SK-N-SH (cell line): ENCODE measurements around the gene AAGAB. TPM values are rescaled to one million over a fixed set of nuclear protein-coding genes. Genes with fewer than 3 reads are reported as not detected.

ENCODE experiments used
- CTCF ChIA-PET: fragments of 300-600, 350-600 bp; formaldehyde crosslinking; extraction: SDS; loops from one replicate; lab custom pipeline; 2021; lab: Yijun Ruan, JAX
- POLR2A ChIA-PET: fragments of 350-600 bp; sonication (Branson Sonifier 250); formaldehyde crosslinking; extraction: SDS; loops from one replicate; lab custom pipeline; 2020; ENCODE audit warnings: antibody characterized with exemption, inconsistent platforms; lab: Yijun Ruan, JAX
- DNase-seq: peaks from one replicate; pipeline ENCODE4 v3.0.0; 2012
- H2AFZ ChIP-seq: fragments of 200-600 bp; sonication (generic); 2 replicates; pipeline ENCODE4 v1.8.1; 2016; ENCODE audit warnings: antibody characterized with exemption, mild to moderate bottlenecking, low read depth
- H3F3A ChIP-seq: fragments of 200-600 bp; sonication (generic); replicated peaks from 2 replicates; pipeline ENCODE3; 2016; ENCODE audit warnings: antibody characterized with exemption, mild to moderate bottlenecking; ENCODE audit not compliant: insufficient read depth
- H3K27ac ChIP-seq, 2 experiments: fragments of 200-500 bp in 1 of 2; fragments of 200-600 bp in 1 of 2; sonication (Bioruptor generic) in 1 of 2; sonication (generic), shearing (Covaris generic) in 1 of 2; 2 replicates each; pipeline versions ENCODE4 v1.5.1 to v1.6.1; 2014 to 2016; ENCODE audit warnings: low read depth in 2 of 2, inconsistent platforms in 1 of 2, low read length in 1 of 2, mild to moderate bottlenecking in 1 of 2, mixed read lengths in 1 of 2
- H3K27me3 ChIP-seq: fragments of 200-600 bp; sonication (generic), shearing (Covaris generic); 2 replicates; pipeline ENCODE4 v1.6.1; 2016; ENCODE audit warnings: mixed run types; ENCODE audit not compliant: insufficient read depth
- H3K36me3 ChIP-seq, 2 experiments: fragments of 200-500 bp in 1 of 2; fragments of 200-600 bp in 1 of 2; sonication (Bioruptor generic) in 1 of 2; sonication (generic) in 1 of 2; replicated peaks in 1 of 2; 2 replicates each; pipeline versions ENCODE3 to v1.5.1; 2014 to 2016; ENCODE audit warnings: low read length in 1 of 2, mild to moderate bottlenecking in 1 of 2; ENCODE audit not compliant: insufficient read depth in 2 of 2, control insufficient read depth in 1 of 2
- H3K4me1 ChIP-seq, 2 experiments: fragments of 200-500 bp in 1 of 2; fragments of 200-600 bp in 1 of 2; sonication (Bioruptor generic) in 1 of 2; sonication (generic), shearing (Covaris generic) in 1 of 2; 2 replicates each; pipeline versions ENCODE4 v1.5.1 to v1.6.1; 2014 to 2016; ENCODE audit warnings: low read depth in 1 of 2, low read length in 1 of 2, mixed run types in 1 of 2; ENCODE audit not compliant: insufficient read depth in 2 of 2, control insufficient read depth in 1 of 2
- H3K4me2 ChIP-seq: fragments of 200-600 bp; sonication (generic), shearing (Covaris generic); 2 replicates; pipeline ENCODE4 v1.6.1; 2017; ENCODE audit warnings: mixed run types
- H3K4me3 ChIP-seq, 2 experiments: fragments of 200-500 bp in 1 of 2; fragments of 200-600 bp in 1 of 2; sonication (Bioruptor generic) in 1 of 2; sonication (generic), shearing (Covaris generic) in 1 of 2; 2 replicates each; pipeline versions ENCODE4 v1.5.1 to v1.8.1; 2014 to 2016; ENCODE audit warnings: low read depth in 2 of 2, inconsistent platforms in 1 of 2, low read length in 1 of 2, mild to moderate bottlenecking in 1 of 2, mixed read lengths in 1 of 2, moderate library complexity in 1 of 2
- H3K79me2 ChIP-seq: fragments of 200-600 bp; sonication (generic); 2 replicates; pipeline ENCODE4 v1.8.1; 2017; ENCODE audit warnings: mild to moderate bottlenecking; ENCODE audit not compliant: insufficient read depth
- H3K9ac ChIP-seq: fragments of 200-600 bp; sonication (generic); 2 replicates; pipeline ENCODE4 v1.6.1; 2017; ENCODE audit warnings: mixed run types
- H3K9me2 ChIP-seq: fragments of 200-600 bp; sonication (generic); 2 replicates; pipeline ENCODE4 v1.6.1; 2017; ENCODE audit warnings: mixed run types
- H3K9me3 ChIP-seq: fragments of 200-600 bp; sonication (generic); 2 replicates; pipeline ENCODE4 v1.6.1; 2017; ENCODE audit warnings: mixed run types, mild to moderate bottlenecking, moderate library complexity
- H4K20me1 ChIP-seq: fragments of 200-600 bp; sonication (generic); 2 replicates; pipeline ENCODE4 v1.6.1; 2017; ENCODE audit warnings: mild to moderate bottlenecking, mixed run types; ENCODE audit not compliant: insufficient read depth
- CHD2 ChIP-seq: fragments of 150-350 bp; IDR thresholded peaks from 2 replicates; pipeline ENCODE4 v1.6.1; 2018; ENCODE audit warnings: low read length; ENCODE audit not compliant: partially characterized antibody
- CTCF ChIP-seq: fragments of 200-600 bp; sonication (generic); IDR thresholded peaks from 2 replicates; pipeline ENCODE4 v1.6.1; 2017; ENCODE audit warnings: antibody characterized with exemption, mild to moderate bottlenecking, moderate library complexity
- FOSL2 ChIP-seq: IDR thresholded peaks from 2 replicates; pipeline ENCODE4 v1.4.0; 2012; ENCODE audit warnings: low read depth, mild to moderate bottlenecking, moderate library complexity, borderline replicate concordance
- GATA2 ChIP-seq: sonication (generic); formaldehyde crosslinking; IDR thresholded peaks from 2 replicates; pipeline ENCODE4 v1.5.0; 2020; ENCODE audit warnings: mild to moderate bottlenecking, missing genetic modification reagents
- JUND ChIP-seq: IDR thresholded peaks from 2 replicates; pipeline ENCODE4 v1.4.0; 2012
- MEF2A ChIP-seq: IDR thresholded peaks from 2 replicates; pipeline ENCODE4 v1.4.0; 2012; ENCODE audit warnings: low read depth, borderline replicate concordance
- NFIC ChIP-seq: IDR thresholded peaks from 2 replicates; pipeline ENCODE4 v1.4.0; 2012; ENCODE audit warnings: borderline replicate concordance
- NRF1 ChIP-seq: IDR thresholded peaks from 2 replicates; pipeline ENCODE4 v1.6.1; 2012; ENCODE audit warnings: low read depth, mild to moderate bottlenecking, low read length
- PBX3 ChIP-seq: IDR thresholded peaks from 2 replicates; pipeline ENCODE4; 2012
- RCOR1 ChIP-seq: fragments of 150-350 bp; IDR thresholded peaks from 2 replicates; pipeline ENCODE4 v1.6.1; 2017; ENCODE audit warnings: antibody characterized with exemption, low read length
- WGBS: methylation state at CpG from one replicate; pipeline ENCODE4 v1.1.6; 2017; ENCODE audit warnings: low lambda C conversion rate; 5-methylcytosine and 5-hydroxymethylcytosine counted together
- polyA plus RNA-seq, 3 experiments: library from polyadenylated mRNA; depleted of rRNA; stranded (reverse); fragments of >200 nt; gene quantifications; 2 replicates each; pipeline ENCODE4 v1.2.3, GENCODE V29; 2012
- TF ChIP-seq, protein P1 (sequence below): fragments of 150-350 bp; IDR thresholded peaks from 2 replicates; pipeline ENCODE4 v1.6.1; 2016; ENCODE audit warnings: mild to moderate bottlenecking, low read depth, low read length
- TF ChIP-seq, protein P2 (sequence below): IDR thresholded peaks from 2 replicates; pipeline ENCODE4 v1.4.0; 2012; ENCODE audit warnings: low read depth

The AAGAB gene
- polyA plus RNA-seq, 1 of the 3 experiments (the other 2 are of a cell fraction): 24.9 TPM

DNA sequence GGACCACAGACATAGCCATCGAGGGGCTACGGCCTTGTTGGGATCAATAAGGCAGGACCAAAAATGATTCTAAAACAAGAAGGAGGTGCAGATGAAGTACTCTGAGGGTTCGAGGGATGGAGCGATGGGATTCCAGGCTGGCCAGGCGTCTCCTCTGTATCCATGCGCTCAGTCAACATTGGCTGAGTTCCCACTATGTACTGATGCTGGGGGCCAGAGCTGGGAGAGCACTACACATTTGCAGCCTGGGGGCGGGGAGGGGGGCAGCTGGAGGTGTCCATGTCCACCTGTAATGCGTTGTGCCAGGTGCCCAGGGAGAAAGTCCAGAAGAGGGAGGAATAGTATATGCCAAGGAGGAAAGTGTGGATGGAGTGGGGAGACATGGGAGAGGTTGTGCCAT lies 81.5 kb downstream of the AAGAB start:
- no peak overlapping the region for H2AFZ ChIP-seq
- no peak overlapping the region for H3K9ac ChIP-seq
- POLR2A ChIA-PET: no interaction called here
- no peaks in the 10 kb centered on the region for H3K27me3 ChIP-seq
- 97% methylated on average over 8 of the region's 8 CpGs for WGBS
- DNase-seq: no peak
- H3K9me3 ChIP-seq: no peaks in the 10 kb centered on the region
- no peak overlapping the region for H3K4me3 ChIP-seq
- no peaks in the 10 kb centered on the region for H4K20me1 ChIP-seq
- peaks cover 10 to 13% of the 10 kb centered on the region in 2 experiments for H3K36me3 ChIP-seq
- CTCF ChIA-PET: no interaction called here
- no peak overlapping the region for H3K27ac ChIP-seq
- H3K9me2 ChIP-seq: no peaks in the 10 kb centered on the region
- no peak overlapping the region for H3K4me2 ChIP-seq
- H3F3A ChIP-seq: peaks cover 9% of the 10 kb centered on the region
- TF ChIP-seq NRF1 (no peak), JUND (no peak), RCOR1 (no peak)
- TF ChIP-seq, protein P1, sequence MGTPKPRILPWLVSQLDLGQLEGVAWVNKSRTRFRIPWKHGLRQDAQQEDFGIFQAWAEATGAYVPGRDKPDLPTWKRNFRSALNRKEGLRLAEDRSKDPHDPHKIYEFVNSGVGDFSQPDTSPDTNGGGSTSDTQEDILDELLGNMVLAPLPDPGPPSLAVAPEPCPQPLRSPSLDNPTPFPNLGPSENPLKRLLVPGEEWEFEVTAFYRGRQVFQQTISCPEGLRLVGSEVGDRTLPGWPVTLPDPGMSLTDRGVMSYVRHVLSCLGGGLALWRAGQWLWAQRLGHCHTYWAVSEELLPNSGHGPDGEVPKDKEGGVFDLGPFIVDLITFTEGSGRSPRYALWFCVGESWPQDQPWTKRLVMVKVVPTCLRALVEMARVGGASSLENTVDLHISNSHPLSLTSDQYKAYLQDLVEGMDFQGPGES: no peak
- TF ChIP-seq, protein P2, sequence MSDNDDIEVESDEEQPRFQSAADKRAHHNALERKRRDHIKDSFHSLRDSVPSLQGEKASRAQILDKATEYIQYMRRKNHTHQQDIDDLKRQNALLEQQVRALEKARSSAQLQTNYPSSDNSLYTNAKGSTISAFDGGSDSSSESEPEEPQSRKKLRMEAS: no peak
- H3K79me2 ChIP-seq: peaks cover 12% of the 10 kb centered on the region; the same call in 1 of the 2 replicates
- peaks cover 30 to 35% of the 10 kb centered on the region in 2 experiments; a peak in 3 of 4 replicates for H3K4me1 ChIP-seq

DNA sequence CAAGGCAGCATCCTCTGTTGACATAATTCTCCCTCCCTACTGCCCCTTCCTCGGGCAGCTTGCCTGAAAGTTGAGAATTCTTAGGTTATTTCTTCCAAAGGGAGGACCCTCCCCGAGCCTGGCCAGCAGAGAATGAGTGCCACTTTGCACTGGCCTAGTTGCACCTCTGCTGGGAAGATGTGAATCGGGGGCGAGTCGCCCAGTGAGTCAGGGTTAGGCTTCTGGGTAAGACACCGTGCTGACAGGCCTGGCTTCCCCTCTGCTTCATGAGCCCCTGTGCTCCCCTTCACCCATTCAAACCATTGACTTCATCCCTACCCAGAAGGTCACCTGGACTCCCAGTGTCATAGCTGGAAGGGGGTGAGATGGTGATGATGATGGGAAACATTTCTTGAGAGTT lies 82.3 kb downstream of the AAGAB start:
- H3F3A ChIP-seq: peaks cover 5% of the 10 kb centered on the region
- ChIA-PET CTCF (no interaction called here), POLR2A (no interaction called here)
- no peaks in the 10 kb centered on the region for H3K9me2 ChIP-seq
- 88% methylated on average over 6 of the region's 6 CpGs for whole genome bisulfite sequencing
- TF ChIP-seq GATA2 (no peak), NFIC (no peak), FOSL2 (peak; percentile 31; the same call in 1 of the 2 replicates), MEF2A (no peak), CHD2 (no peak), CTCF (no peak), PBX3 (peak; percentile 20; the same call in 1 of the 2 replicates)
- H3K27me3 ChIP-seq: no peaks in the 10 kb centered on the region
- H3K27ac ChIP-seq: no peak overlapping the region
- peaks cover 12% of the 10 kb centered on the region; the same call in 1 of the 2 replicates for H3K79me2 ChIP-seq
- H3K36me3 ChIP-seq: peaks cover 10 to 13% of the 10 kb centered on the region in 2 experiments
- no peak overlapping the region for H2AFZ ChIP-seq
- no peaks in the 10 kb centered on the region for H3K9me3 ChIP-seq
- no peak for DNase-seq
- H3K9ac ChIP-seq: no peak overlapping the region
- H4K20me1 ChIP-seq: no peaks in the 10 kb centered on the region
- H3K4me1 ChIP-seq: peaks cover 24 to 41% of the 10 kb centered on the region in 2 experiments; a peak in 3 of 4 replicates
- H3K4me3 ChIP-seq: no peak overlapping the region
- H3K4me2 ChIP-seq: no peak overlapping the region; the same call in 1 of the 2 replicates
